DND-41 (cell line): ENCODE results near the gene TMOD3.

ENCODE experiments used
- ATAC-seq: fragments of 200-7000 bp; cut with Tn5 transposase; 3 replicates; pipeline ENCODE4 v1.9.1; 2021; ENCODE audit warnings: low read depth; ENCODE audit not compliant: insufficient read depth
- DNase-seq: peaks from one replicate; pipeline ENCODE4 v3.0.0-alpha.2; 2020
- H2AFZ ChIP-seq: 2 replicates; pipeline ENCODE4 v1.6.0; 2012; ENCODE audit warnings: low read depth, low read length
- H3K27ac ChIP-seq: 2 replicates; pipeline ENCODE4 v1.5.1; 2012; ENCODE audit warnings: low read length, inconsistent platforms
- H3K27me3 ChIP-seq: fragments of 200-600 bp; sonication (generic); 2 replicates; pipeline ENCODE4 v1.6.0; 2012; ENCODE audit warnings: low read length, mild to moderate bottlenecking, inconsistent platforms; ENCODE audit not compliant: insufficient read depth, poor library complexity
- H3K36me3 ChIP-seq: 2 replicates; pipeline ENCODE4 v1.5.1; 2012; ENCODE audit warnings: low read length, inconsistent platforms; ENCODE audit not compliant: insufficient read depth
- H3K4me1 ChIP-seq: 2 replicates; pipeline ENCODE4 v1.5.1; 2012; ENCODE audit warnings: mild to moderate bottlenecking, low read length; ENCODE audit not compliant: insufficient read depth
- H3K4me2 ChIP-seq: 2 replicates; pipeline ENCODE4 v1.6.0; 2012; ENCODE audit warnings: mild to moderate bottlenecking, moderate library complexity, low read length, inconsistent platforms; ENCODE audit not compliant: insufficient read depth
- H3K4me3 ChIP-seq, 2 experiments: fragments of 200-600 bp in 1 of 2; shearing (Covaris generic) in 1 of 2; 2 replicates each; pipeline ENCODE4 v1.5.1; 2012 to 2016; ENCODE audit warnings: inconsistent platforms in 2 of 2, low read length in 2 of 2, mild to moderate bottlenecking in 2 of 2, low read depth in 1 of 2, moderate library complexity in 1 of 2
- H3K79me2 ChIP-seq: 2 replicates; pipeline ENCODE4 v1.6.0; 2012; ENCODE audit warnings: low read length, inconsistent platforms; ENCODE audit not compliant: insufficient read depth
- H3K9ac ChIP-seq: 2 replicates; pipeline ENCODE4 v1.6.0; 2012; ENCODE audit warnings: low read depth, mild to moderate bottlenecking, inconsistent platforms, low read length, moderate library complexity
- H3K9me3 ChIP-seq: 2 replicates; pipeline ENCODE4 v1.5.1; 2012; ENCODE audit warnings: low read length, moderate library complexity, mild to moderate bottlenecking, inconsistent platforms; ENCODE audit not compliant: insufficient read depth, severe bottlenecking
- H4K20me1 ChIP-seq: 2 replicates; pipeline ENCODE4 v1.6.0; 2012; ENCODE audit warnings: low read length; ENCODE audit not compliant: insufficient read depth
- EZH2 ChIP-seq: IDR thresholded peaks from 3 replicates; pipeline ENCODE4 v1.6.1; 2012; ENCODE audit warnings: borderline replicate concordance, low read depth, mild to moderate bottlenecking, moderate library complexity, low read length, inconsistent platforms; ENCODE audit not compliant: severe bottlenecking
- TF ChIP-seq, protein P1 (sequence below): IDR thresholded peaks from 2 replicates; pipeline ENCODE4 v1.5.1; 2012; ENCODE audit warnings: borderline replicate concordance, low read length, moderate library complexity, mild to moderate bottlenecking; ENCODE audit not compliant: poor library complexity, severe bottlenecking; ENCODE audit errors: extremely low read depth

Gene TMOD3

DNA sequence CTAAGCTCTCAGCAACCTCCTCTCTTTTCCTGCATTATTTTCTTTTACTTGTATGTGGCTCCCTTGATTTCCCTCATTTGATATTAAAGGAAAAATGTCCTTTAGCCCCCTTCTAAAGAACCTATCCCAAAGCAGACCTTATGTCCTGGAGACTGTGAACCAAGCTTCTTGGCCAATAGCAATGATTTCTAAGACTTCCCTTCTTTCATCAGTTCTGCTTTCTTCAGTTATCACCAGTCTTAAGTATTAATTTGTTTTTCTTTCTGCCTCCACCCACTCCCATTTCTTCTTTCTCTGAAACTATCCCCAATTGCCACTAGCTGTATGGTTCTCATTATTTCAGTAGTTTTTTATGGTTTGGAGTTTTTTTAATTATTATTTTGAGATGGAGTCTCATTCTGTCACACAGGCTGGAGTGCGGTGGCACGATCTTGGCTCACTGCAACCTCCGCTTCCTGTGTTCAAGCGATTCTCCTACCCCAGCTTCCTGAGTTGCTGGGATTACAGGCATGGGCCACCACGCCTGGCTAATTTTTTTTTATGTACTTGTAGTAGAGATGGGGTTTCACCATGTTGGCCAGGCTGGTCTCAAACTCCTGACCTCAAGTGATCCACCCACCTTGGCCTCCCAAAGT lies 12.1 kb downstream of the TMOD3 start:
- Histone ChIP-seq H3K4me2 (no peak overlapping the region), H2AFZ (no peak overlapping the region), H3K4me3 (no peak overlapping the region), H3K79me2 (peaks cover 100% of the 10 kb centered on the region), H3K9me3 (no peaks in the 10 kb centered on the region), H3K27me3 (no peaks in the 10 kb centered on the region), H3K27ac (no peak overlapping the region), H4K20me1 (peaks cover 70% of the 10 kb centered on the region), H3K4me1 (peaks cover 23% of the 10 kb centered on the region), H3K9ac (no peak overlapping the region), H3K36me3 (no peaks in the 10 kb centered on the region)
- TF ChIP-seq EZH2: no peak
- TF ChIP-seq, protein P1, sequence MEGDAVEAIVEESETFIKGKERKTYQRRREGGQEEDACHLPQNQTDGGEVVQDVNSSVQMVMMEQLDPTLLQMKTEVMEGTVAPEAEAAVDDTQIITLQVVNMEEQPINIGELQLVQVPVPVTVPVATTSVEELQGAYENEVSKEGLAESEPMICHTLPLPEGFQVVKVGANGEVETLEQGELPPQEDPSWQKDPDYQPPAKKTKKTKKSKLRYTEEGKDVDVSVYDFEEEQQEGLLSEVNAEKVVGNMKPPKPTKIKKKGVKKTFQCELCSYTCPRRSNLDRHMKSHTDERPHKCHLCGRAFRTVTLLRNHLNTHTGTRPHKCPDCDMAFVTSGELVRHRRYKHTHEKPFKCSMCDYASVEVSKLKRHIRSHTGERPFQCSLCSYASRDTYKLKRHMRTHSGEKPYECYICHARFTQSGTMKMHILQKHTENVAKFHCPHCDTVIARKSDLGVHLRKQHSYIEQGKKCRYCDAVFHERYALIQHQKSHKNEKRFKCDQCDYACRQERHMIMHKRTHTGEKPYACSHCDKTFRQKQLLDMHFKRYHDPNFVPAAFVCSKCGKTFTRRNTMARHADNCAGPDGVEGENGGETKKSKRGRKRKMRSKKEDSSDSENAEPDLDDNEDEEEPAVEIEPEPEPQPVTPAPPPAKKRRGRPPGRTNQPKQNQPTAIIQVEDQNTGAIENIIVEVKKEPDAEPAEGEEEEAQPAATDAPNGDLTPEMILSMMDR: no peak
- ATAC-seq (no peak), DNase-seq (peak; percentile 13)

DNA sequence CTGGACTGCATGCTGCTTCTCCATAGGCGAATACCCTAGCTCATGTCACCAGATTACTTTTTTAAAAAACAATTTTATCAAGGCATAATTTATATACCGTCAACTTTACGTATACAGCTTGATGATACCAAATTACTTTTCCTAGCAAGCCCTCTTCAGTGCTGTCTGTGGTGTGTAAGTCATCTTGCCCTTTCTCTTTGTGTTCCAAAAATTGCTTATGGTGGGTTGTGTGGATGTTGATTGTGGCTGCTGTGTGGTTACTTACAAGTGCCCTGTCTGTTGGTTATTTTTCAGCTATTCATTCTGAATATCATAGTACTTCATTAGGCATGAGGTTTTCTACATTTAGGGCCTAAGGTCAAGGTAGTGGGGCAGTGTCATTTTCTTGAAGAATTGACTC lies 12.8 kb downstream of the TMOD3 start:
- no peak overlapping the region for H3K4me2 ChIP-seq
- H3K36me3 ChIP-seq: no peaks in the 10 kb centered on the region
- no peaks in the 10 kb centered on the region for H3K9me3 ChIP-seq
- H3K9ac ChIP-seq: no peak overlapping the region
- ATAC-seq (no peak), DNase-seq (no peak)
- H3K27me3 ChIP-seq: no peaks in the 10 kb centered on the region
- H3K4me3 ChIP-seq: no peak overlapping the region
- no peak overlapping the region for H2AFZ ChIP-seq
- H4K20me1 ChIP-seq: peaks cover 69% of the 10 kb centered on the region
- H3K79me2 ChIP-seq: peaks cover 100% of the 10 kb centered on the region
- H3K4me1 ChIP-seq: peaks cover 30% of the 10 kb centered on the region
- no peak overlapping the region for H3K27ac ChIP-seq
- TF ChIP-seq, protein P1: no peak
- no peak for TF ChIP-seq EZH2

DNA sequence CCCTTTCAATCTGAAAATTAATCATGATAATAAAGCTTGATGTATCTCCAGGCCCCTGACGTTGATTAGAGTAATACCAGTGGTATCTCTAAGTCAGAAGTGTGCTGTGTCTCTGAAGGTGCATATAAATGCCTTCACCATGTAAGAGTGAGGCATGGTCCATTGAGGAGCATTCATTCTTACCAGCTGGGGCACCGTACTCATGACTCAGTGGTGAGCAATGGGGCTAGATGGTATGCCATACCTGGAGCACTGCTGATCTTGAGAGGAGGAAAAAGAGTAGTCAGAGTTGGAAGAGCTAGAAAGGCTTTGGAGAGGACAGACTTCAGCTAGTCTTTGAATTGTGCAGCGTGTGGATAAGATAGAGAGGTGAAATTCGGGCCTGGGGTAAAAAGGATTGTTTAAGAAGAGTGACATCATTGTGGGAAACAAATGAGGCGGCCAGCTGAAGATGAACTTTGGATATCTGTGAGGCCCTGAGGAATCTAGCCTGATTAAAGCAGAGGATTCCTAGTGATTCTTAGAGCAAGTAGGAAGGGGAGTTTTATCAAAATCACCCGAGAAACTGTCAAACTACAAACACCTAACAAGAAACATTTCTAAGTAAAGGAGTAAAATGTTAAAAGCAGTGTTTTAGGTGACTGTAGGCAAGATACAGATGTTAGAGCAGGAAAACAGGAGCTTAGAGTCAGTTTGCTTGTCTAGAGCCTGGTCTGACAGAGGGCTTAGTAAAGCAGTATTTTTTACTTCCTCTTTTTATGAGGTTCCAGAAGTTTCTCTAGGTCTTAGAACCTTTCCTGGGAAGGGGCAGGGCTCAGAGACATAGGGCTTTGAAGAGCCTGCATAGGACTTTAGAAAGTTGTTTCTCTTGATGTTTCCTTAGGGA lies 13.6 kb downstream of the TMOD3 start:
- Histone ChIP-seq H3K36me3 (no peaks in the 10 kb centered on the region), H3K9me3 (no peaks in the 10 kb centered on the region), H3K79me2 (peaks cover 100% of the 10 kb centered on the region), H3K27ac (no peak overlapping the region), H3K4me2 (no peak overlapping the region), H3K4me3 (no peak overlapping the region), H3K27me3 (no peaks in the 10 kb centered on the region), H3K4me1 (peaks cover 27% of the 10 kb centered on the region), H4K20me1 (peaks cover 67% of the 10 kb centered on the region), H3K9ac (no peak overlapping the region), H2AFZ (no peak overlapping the region)
- TF ChIP-seq, protein P1: no peak
- no peak for TF ChIP-seq EZH2
- no peak for ATAC-seq
- no peak for DNase-seq
